GM12878 (cell line): ENCODE measurements around the gene COL4A3. TPM values are rescaled to one million over a fixed set of nuclear protein-coding genes. Genes with fewer than 3 reads are reported as not detected.
A peak's percentile ranks its signal among the peaks of the same experiment; 100 is the strongest.

Experiments
- ATAC-seq: fragments of 200-7000 bp; cut with Tn5 transposase; 3 replicates; pipeline ENCODE4 v1.9.1; 2020; ENCODE audit warnings: mild to moderate bottlenecking, moderate library complexity
- BruUV-seq: library from RNA; stranded (reverse); fragments of 400-500 nt; replicated peaks from 2 replicates; lab custom pipeline; 2021; lab: Mats Ljungman, UMichigan
- CTCF ChIA-PET: fragments of 300-600 bp; sonication (Branson Sonifier 250); formaldehyde crosslinking; extraction: SDS; loops from one replicate; lab custom pipeline; 2021; ENCODE audit warnings: inconsistent platforms; lab: Yijun Ruan, JAX
- POLR2A ChIA-PET: fragments of 350-600 bp; formaldehyde crosslinking; extraction: SDS; loops from one replicate; lab custom pipeline; 2021; ENCODE audit warnings: inconsistent platforms; lab: Charles Lee
- RAD21 ChIA-PET: fragments of 300-600 bp; sonication (Branson Sonifier 250); formaldehyde crosslinking; loops from one replicate; lab custom pipeline; 2023; ENCODE audit warnings: antibody characterized with exemption; ENCODE audit not compliant: unreplicated experiment; lab: Charles Lee
- SMC1A ChIA-PET: fragments of 300-600 bp; sonication (Branson Sonifier 250); formaldehyde crosslinking; loops from one replicate; lab custom pipeline; 2023; ENCODE audit not compliant: unreplicated experiment, uncharacterized antibody; lab: Charles Lee
- DNase-seq: peaks from one replicate; pipeline ENCODE4 v3.0.0-alpha.2; 2011; ENCODE audit warnings: low read depth, low spot score
- FAIRE-seq: peaks from 3 replicates; lab custom pipeline; 2011; peaks lifted over from hg19 to GRCh38; lab: Jason Lieb, UNC
- H2AFZ ChIP-seq: 2 replicates; pipeline ENCODE4 v1.6.0; 2011; ENCODE audit warnings: low read depth, low read length, control low read depth; ENCODE audit not compliant: control insufficient read depth
- H3K27ac ChIP-seq: 2 replicates; pipeline ENCODE4 v1.5.1; 2011; ENCODE audit warnings: control low read depth; ENCODE audit not compliant: control insufficient read depth, insufficient read depth
- H3K27me3 ChIP-seq, 2 experiments: replicated peaks in 1 of 2; 2 replicates each; pipeline versions ENCODE4 v1.6.0 to v1.6.1; 2011; ENCODE audit warnings: low read length in 1 of 2; ENCODE audit not compliant: control insufficient read depth in 2 of 2, insufficient read depth in 2 of 2
- H3K36me3 ChIP-seq, 2 experiments: 2 replicates each; pipeline ENCODE4 v1.5.1; 2011; ENCODE audit warnings: low read length in 1 of 2; ENCODE audit not compliant: control insufficient read depth in 2 of 2, insufficient read depth in 2 of 2
- H3K4me1 ChIP-seq: 2 replicates; pipeline ENCODE4 v1.6.1; 2011; ENCODE audit warnings: mild to moderate bottlenecking, low read length, moderate library complexity, mixed read lengths; ENCODE audit not compliant: control insufficient read depth, insufficient read depth
- H3K4me2 ChIP-seq: 2 replicates; pipeline ENCODE4 v1.6.0; 2011; ENCODE audit warnings: control low read depth; ENCODE audit not compliant: control insufficient read depth, insufficient read depth
- H3K4me3 ChIP-seq: fragments of 200-600 bp; sonication (generic); 2 replicates; pipeline ENCODE4 v1.5.1; 2016
- H3K79me2 ChIP-seq: 2 replicates; pipeline ENCODE4 v1.6.0; 2011; ENCODE audit warnings: low read length; ENCODE audit not compliant: control insufficient read depth, insufficient read depth
- H3K9ac ChIP-seq: 2 replicates; pipeline ENCODE4 v1.8.0; 2011; ENCODE audit warnings: low read length, control low read depth, mixed read lengths; ENCODE audit not compliant: control insufficient read depth, insufficient read depth
- H3K9me3 ChIP-seq: replicated peaks from 3 replicates; pipeline ENCODE4 v1.5.1; 2011; ENCODE audit warnings: mild to moderate bottlenecking, low read length; ENCODE audit not compliant: control insufficient read depth, insufficient read depth
- H4K20me1 ChIP-seq: 2 replicates; pipeline ENCODE4 v1.6.0; 2011; ENCODE audit not compliant: control insufficient read depth, insufficient read depth
- EP300 ChIP-seq, 2 experiments: fragments of 150-350 bp in 1 of 2; IDR thresholded peaks; 2 replicates each; pipeline ENCODE4 v1.6.1; 2011 to 2012; ENCODE audit warnings: low read depth in 2 of 2, low read length in 2 of 2, borderline replicate concordance in 1 of 2, improper control_type of control experiment in 1 of 2, inconsistent platforms in 1 of 2; ENCODE audit not compliant: control insufficient read depth in 1 of 2
- FOXM1 ChIP-seq: IDR thresholded peaks from 2 replicates; pipeline ENCODE4 v1.6.1; 2012; ENCODE audit warnings: low read depth, mild to moderate bottlenecking, inconsistent platforms, low read length, moderate library complexity
- GABPA ChIP-seq: IDR thresholded peaks from 2 replicates; pipeline ENCODE4 v1.6.1; 2014; ENCODE audit warnings: antibody characterized with exemption, low read depth, mild to moderate bottlenecking, inconsistent platforms
- MEF2A ChIP-seq: IDR thresholded peaks from 2 replicates; pipeline ENCODE4 v1.6.1; 2011; ENCODE audit warnings: low read depth, mild to moderate bottlenecking, low read length, moderate library complexity; ENCODE audit not compliant: insufficient read depth
- NFIC ChIP-seq: IDR thresholded peaks from 2 replicates; pipeline ENCODE4 v1.6.1; 2012; ENCODE audit warnings: low read depth, mild to moderate bottlenecking, inconsistent platforms, low read length, moderate library complexity
- RUNX3 ChIP-seq: IDR thresholded peaks from 2 replicates; pipeline ENCODE4 v1.6.1; 2012; ENCODE audit warnings: low read length, inconsistent platforms
- WGBS: methylation state at CpG from one replicate; pipeline ENCODE4 v1.1.6; 2016; ENCODE audit warnings: low lambda C conversion rate; ENCODE audit not compliant: insufficient replicate concordance, insufficient coverage; ENCODE audit errors: missing lambda C conversion rate; 5-methylcytosine and 5-hydroxymethylcytosine counted together
- in situ Hi-C: fragments of 300-500 bp; cut with MboI; formaldehyde crosslinking; loops from 9 replicates; pipeline ENCODE4 v1.14.3; 2018; ENCODE audit warnings: mixed read lengths
- intact Hi-C: fragments of 100-400 bp; cut with micrococcal nuclease; formaldehyde crosslinking; loops from one replicate; pipeline ENCODE4 v1.14.2; 2022; ENCODE audit not compliant: unreplicated experiment
- polyA plus RNA-seq, 11 experiments: library from polyadenylated mRNA; depleted of rRNA in 4 of 11; unstranded in 6 of 11; stranded (reverse) in 5 of 11; fragments of >200 nt; fragmentation: Nextera tagmentation in 4 of 11; fragmentation: Illumina TruSeq in 1 of 11; extraction: Ambion mirVana in 4 of 11; extraction: Trizol in 1 of 11; gene quantifications; 1 replicate in 1 of 11; 2 replicates in 10 of 11; pipeline versions ENCODE4 v1.2.1 to v1.2.3, GENCODE V29; 2011 to 2016; ENCODE audit warnings: inconsistent platforms in 2 of 11, missing spikeins in 2 of 11, low read depth in 1 of 11
- total RNA-seq, 4 experiments: library from RNA; depleted of rRNA in 3 of 4; stranded (reverse); fragments of >200 nt in 3 of 4; fragmentation: Illumina TruSeq in 1 of 4; extraction: Trizol in 1 of 4; gene quantifications; 2 replicates each; pipeline versions ENCODE4 v1.2.1 to v1.2.3, GENCODE V29; 2013 to 2021
- TF ChIP-seq, protein P1 (sequence below): fragments of 150-350 bp; IDR thresholded peaks from 2 replicates; pipeline ENCODE4 v1.6.1; 2014; ENCODE audit warnings: mild to moderate bottlenecking, low read depth, low read length
- TF ChIP-seq, protein P2 (sequence below): fragments of 450-650 bp; IDR thresholded peaks from 2 replicates; pipeline ENCODE4 v1.6.1; 2017; ENCODE audit warnings: mild to moderate bottlenecking, low read depth, inconsistent platforms; ENCODE audit not compliant: poor library complexity, severe bottlenecking

COL4A3 gene
- total and polyA plus RNA-seq, 10 of the 15 experiments (the other 5 are each of a cell fraction or from before 2014, with no cell fraction given): 0.34 to 10.5 (median 3.8) TPM

DNA sequence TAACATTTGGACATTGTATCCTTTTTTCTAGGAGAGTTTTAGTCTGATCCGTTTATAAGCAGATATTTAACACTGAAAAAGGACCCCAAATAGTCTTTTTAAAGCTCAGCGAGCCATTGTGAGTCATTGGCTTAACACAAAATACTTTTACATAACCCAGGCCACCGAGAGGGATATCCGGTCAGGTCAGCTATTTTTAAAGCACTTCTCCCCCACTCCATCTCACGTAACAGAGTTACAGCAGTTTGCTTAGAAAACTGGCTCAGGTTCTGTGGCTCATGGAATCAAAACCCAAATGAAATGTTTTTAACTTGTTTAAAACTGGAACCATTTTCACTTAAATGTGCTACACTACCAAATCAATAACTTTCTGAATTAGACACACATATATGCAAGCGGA is 23.9 kb downstream of the COL4A3 start:
- no peak overlapping the region; the same call in 1 of the 2 replicates for H3K9ac ChIP-seq
- no peaks in the 10 kb centered on the region for H4K20me1 ChIP-seq
- RAD21 ChIA-PET: no interaction called here
- H3K27ac ChIP-seq: peak overlapping the region; percentile 45
- peak overlapping the region; percentile 11; the same call in 1 of the 2 replicates for H3K4me2 ChIP-seq
- ATAC-seq (peak; percentile 61), DNase-seq (no peak), FAIRE-seq (no peak)
- no TSS peak for BruUV-seq
- in situ Hi-C loops (no loop called here), intact Hi-C loops (no loop called here)
- H3K9me3 ChIP-seq: no peaks in the 10 kb centered on the region
- H3K36me3 ChIP-seq: no peaks in the 10 kb centered on the region
- H2AFZ ChIP-seq: peak overlapping the region; percentile 4; the same call in 1 of the 2 replicates
- no peaks in the 10 kb centered on the region; a peak in 1 of 4 replicates for H3K27me3 ChIP-seq
- TF ChIP-seq GABPA (peak; percentile 60), RUNX3 (peak; percentile 45; the same call in 1 of the 2 replicates), NFIC (0 out of 2 replicates have a peak, but pooled peaks have one; percentile 24), EP300 (IDR thresholded peaks at IDR 0.05; ENCODE audit: borderline replicate concordance in 1 of 2, control insufficient read depth in 1 of 2, low read depth in 2 of 2, low read length in 2 of 2) (no peak), FOXM1 (0 out of 2 replicates have a peak, but pooled peaks have one; percentile 52), MEF2A (peak; percentile 86)
- TF ChIP-seq, protein P1, sequence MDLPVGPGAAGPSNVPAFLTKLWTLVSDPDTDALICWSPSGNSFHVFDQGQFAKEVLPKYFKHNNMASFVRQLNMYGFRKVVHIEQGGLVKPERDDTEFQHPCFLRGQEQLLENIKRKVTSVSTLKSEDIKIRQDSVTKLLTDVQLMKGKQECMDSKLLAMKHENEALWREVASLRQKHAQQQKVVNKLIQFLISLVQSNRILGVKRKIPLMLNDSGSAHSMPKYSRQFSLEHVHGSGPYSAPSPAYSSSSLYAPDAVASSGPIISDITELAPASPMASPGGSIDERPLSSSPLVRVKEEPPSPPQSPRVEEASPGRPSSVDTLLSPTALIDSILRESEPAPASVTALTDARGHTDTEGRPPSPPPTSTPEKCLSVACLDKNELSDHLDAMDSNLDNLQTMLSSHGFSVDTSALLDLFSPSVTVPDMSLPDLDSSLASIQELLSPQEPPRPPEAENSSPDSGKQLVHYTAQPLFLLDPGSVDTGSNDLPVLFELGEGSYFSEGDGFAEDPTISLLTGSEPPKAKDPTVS: no peak
- TF ChIP-seq, protein P2, sequence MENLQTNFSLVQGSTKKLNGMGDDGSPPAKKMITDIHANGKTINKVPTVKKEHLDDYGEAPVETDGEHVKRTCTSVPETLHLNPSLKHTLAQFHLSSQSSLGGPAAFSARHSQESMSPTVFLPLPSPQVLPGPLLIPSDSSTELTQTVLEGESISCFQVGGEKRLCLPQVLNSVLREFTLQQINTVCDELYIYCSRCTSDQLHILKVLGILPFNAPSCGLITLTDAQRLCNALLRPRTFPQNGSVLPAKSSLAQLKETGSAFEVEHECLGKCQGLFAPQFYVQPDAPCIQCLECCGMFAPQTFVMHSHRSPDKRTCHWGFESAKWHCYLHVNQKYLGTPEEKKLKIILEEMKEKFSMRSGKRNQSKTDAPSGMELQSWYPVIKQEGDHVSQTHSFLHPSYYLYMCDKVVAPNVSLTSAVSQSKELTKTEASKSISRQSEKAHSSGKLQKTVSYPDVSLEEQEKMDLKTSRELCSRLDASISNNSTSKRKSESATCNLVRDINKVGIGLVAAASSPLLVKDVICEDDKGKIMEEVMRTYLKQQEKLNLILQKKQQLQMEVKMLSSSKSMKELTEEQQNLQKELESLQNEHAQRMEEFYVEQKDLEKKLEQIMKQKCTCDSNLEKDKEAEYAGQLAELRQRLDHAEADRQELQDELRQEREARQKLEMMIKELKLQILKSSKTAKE: no peak
- H3K79me2 ChIP-seq: no peaks in the 10 kb centered on the region
- SMC1A ChIA-PET: interaction anchor here (0.6 kb wide), 1 partner anchor 71 kb away, joined by 3 read pairs; no protein-coding TSS in a partner anchor
- H3K4me1 ChIP-seq: no peaks in the 10 kb centered on the region
- POLR2A ChIA-PET: no interaction called here
- WGBS: 6% methylated on average over 6 of the region's 6 CpGs
- CTCF ChIA-PET: no interaction called here
- H3K4me3 ChIP-seq: no peak overlapping the region
